NCI-H345 treated with DMSO at 0.1 percent for 48 hours (cell line): ENCODE results near the gene YIPF7.

Experiments
- DNase-seq: peaks from one replicate; lab custom pipeline; 2025; ENCODE audit not compliant: unreplicated experiment; lab: John Stamatoyannopoulos, UW

Gene YIPF7

GRCh38 chr4:44629280-44629866 lies 22.1 kb downstream of the YIPF7 start:
- DNase-seq = no peak

- DNase-seq = no peak
Observed at GRCh38 chr4:44623676-44624075, 27.7 kb downstream of the YIPF7 start.

GRCh38 chr4:44616621-44617020 lies 34.8 kb downstream of the YIPF7 start:
- DNase-seq = no peak

- no peak for DNase-seq
Observed at GRCh38 chr4:44583393-44583792, 68.0 kb downstream of the YIPF7 start.

- DNase-seq = no peak
Observed at GRCh38 chr4:44580231-44580630, 71.2 kb downstream of the YIPF7 start.

GRCh38 chr4:44578954-44579353 lies 72.5 kb downstream of the YIPF7 start:
- no peak for DNase-seq
